Activated T-cell treated with anti-CD3 and anti-CD28 coated beads for 48 hours (primary cell): Measurements from ENCODE around the gene THOC1.
A peak's percentile ranks its signal among the peaks of the same experiment; 100 is the strongest.
"Not testable (repeated sequence)": the region's sequence is repeated elsewhere in the genome, so short reads cannot be mapped to it uniquely, and the experiment has no call there.

Experiments used
- DNase-seq: peaks from one replicate; pipeline ENCODE4 v3.0.0-alpha.2; 2020; ENCODE audit warnings: low read depth

The THOC1 gene

GRCh38 chr18:267688-268552 lies at the start of gene THOC1:
THOC1 (minus strand) TSS chr18:268047; CDS start chr18:268019, 28 bp downstream.
- DNase-seq = peak; percentile 95

DNA sequence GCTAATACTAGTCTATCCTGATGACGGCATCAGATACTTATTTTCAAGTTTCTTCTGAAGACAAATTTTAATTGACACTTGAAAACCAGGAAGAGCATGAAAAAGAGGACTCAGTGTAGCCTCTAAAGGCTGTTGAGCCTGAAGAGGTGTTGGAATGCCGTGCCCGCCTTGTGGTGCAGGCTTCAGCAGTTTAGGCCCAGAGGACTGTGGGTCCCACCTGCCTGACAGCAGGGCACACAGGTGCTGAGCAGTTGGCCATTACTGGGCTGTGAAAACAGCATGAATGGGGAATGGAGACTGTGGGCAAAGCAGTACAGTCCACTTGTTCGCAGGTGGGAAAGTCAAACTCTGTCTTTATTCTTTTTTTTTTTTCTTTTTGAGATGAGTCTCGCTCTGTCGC lies 49.8 kb upstream of the THOC1 start:
- DNase-seq = no peak

- no peak for DNase-seq
Measured at GRCh38 chr18:316393-316792, 48.5 kb upstream of the THOC1 start.

GRCh38 chr18:313931-314330 lies 46.1 kb upstream of the THOC1 start:
- no peak for DNase-seq

GRCh38 chr18:312415-312814 lies 44.6 kb upstream of the THOC1 start:
- DNase-seq = no peak

DNA sequence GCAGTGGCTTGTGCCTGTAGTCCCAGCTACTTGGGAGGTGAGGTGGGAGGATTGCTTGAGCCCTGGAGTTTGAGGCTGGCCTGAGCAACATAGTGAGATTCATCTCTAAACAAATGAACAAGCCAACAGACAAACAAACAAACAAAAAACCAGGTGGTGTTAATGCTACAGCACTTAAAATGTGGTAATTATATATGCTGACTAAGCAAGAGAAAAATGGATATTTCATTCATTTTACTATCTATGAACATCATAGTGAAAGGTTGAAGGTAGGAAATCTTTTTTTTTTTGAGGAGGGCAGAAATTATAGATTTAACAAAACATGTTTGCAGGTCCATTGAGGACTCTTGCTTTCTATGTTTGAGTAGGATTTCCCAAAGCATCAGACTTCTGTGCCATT lies 42.2 kb upstream of the THOC1 start:
- DNase-seq = no peak

DNA sequence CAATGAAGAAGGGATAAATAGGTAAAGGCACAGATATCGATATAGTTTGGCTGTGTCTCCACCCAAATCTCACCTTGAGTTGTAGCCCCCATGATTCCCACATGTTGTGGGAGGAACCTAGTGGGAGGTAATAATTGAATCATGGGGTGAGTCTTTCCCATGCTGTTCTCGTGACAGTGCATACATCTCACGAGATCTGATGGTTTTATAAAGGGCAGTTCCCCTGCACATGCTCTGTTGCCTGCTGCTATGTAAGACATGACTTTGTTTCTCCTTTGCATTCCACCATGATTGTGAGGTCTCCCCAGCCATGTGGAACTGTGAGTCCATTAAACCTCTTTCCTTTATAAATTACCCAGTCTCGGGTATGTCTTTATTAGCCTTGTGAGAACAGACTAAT lies 40.2 kb upstream of the THOC1 start:
- not testable (repeated sequence) for DNase-seq

DNA sequence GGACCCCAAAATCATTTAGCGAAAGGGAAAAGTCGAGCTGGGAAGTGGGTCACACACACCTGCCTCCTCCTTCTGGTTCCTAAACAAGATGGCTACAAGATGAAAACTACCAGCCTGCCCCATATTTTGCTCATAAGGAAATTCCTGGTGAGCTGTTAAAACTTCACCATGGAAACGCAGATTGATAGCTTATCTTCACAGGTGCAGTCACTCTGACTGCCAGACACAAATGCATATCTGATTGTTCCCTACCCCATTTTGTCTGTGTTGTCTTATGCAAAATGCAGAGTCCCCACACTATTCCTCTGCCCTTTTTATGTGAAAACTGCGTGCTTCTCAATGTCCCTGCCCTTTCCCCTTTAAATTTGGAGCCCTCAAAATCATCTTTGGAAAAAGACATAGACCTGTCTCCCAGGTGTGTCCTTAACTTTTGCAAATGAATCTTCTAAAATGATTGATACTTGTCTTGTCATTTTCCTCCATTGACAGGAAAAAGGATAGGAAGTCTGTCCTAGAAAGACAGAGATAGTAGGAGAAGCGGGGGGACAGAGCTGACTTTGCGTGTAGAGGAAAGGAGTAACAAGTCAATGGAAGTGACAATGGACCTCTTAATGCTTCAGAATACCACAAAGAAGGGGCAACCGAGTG lies 38.9 kb upstream of the THOC1 start:
- no peak for DNase-seq

GRCh38 chr18:305003-305501 lies 37.2 kb upstream of the THOC1 start:
- DNase-seq = no peak

- no peak for DNase-seq
Measured at GRCh38 chr18:303607-304006, 35.8 kb upstream of the THOC1 start.

DNA sequence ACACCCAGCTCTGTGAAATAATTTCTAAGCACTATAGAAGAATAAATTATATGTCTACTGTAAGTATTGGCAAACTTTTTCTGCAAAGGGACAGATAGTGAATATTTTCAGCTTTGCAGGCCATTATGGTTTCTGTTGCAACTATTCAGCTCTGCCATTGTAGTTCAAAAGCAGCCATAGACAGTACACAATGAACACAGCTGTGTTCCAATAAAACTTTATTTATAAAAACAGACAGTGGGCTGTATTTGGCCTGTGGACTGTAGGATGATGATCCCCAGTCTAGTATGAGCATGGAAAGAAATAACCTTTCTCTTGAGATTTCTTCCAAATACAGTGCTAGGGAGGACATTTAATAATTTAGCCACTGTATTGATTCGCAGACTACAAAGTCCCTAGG lies 35.2 kb upstream of the THOC1 start:
- no peak for DNase-seq

GRCh38 chr18:302097-302496 lies 34.2 kb upstream of the THOC1 start:
- DNase-seq = no peak

GRCh38 chr18:297936-298335 lies 30.1 kb upstream of the THOC1 start:
- no peak for DNase-seq

DNA sequence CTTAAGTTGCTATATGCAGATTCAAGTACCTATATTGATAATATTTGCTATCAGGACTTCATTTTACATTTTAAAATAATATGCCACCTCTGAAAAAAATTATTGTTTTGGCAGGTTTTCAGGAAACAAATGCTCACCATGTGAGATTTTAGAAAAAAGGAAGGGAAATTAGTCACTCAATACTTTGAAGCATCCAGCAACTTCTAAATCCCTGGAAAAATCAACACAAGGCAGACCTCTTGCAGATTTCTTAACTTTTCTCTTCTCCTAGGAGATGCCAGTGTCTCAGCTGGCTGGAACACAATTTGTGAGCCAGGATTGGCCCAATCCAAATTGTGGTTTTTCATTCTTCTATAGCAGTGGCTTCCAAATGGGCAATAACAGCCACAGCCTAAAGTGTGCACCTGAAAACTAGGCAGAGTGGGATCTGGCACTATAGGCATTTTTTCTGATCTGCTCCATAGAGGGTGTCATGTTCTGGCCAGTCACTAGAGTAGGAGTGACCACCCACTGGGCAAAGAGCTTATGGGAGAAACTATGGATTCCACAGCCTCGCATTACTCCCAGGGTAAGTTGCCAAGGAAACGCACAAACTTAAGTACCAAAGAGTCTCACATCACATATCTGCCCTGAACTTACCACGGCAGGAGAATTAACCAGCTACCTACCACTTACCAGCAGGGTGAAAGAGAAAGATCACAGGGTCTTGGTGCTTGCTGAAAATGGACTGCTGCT lies 28.1 kb upstream of the THOC1 start:
- no peak for DNase-seq

DNA sequence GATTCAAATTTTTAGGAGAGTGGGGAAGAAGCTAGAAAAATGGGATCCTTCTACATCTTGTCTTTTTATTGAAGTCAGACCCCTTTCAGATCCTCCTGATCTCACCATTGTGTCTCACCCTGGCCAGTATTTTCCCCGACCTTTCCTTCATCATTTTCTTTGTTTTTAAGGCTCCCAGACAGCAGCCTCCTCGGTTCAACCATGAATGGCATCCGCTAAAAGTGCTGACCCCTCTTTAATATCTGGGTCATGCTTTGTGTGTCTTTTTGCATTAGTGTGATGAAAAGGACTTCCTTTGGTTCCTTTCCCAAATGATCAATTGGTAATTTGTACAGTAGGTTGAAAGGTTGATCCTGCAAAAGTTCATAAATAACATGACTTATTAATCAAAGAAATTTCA lies 26.7 kb upstream of the THOC1 start:
- DNase-seq = no peak

- DNase-seq = no peak
Measured at GRCh38 chr18:293536-293935, 25.7 kb upstream of the THOC1 start.

GRCh38 chr18:292271-292670 lies 24.4 kb upstream of the THOC1 start:
- no peak for DNase-seq

DNA sequence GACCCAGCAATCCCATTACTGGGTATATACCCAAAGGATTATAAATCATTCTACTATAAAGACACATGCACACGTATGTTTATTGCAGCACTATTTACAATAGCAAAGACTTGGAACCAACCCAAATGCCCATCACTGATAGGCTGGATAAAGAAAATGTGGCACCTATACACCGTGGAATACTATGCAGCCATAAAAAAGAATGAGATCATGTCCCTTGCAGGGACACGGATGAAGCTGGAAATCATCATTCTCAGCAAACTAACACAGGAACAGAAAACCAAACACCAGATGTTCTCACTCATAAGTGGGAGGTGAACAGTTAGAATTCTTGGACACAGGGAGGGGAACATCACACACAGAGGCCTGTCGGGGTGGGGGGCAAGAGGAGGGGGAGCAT lies 22.1 kb upstream of the THOC1 start:
- not testable (repeated sequence) for DNase-seq

DNA sequence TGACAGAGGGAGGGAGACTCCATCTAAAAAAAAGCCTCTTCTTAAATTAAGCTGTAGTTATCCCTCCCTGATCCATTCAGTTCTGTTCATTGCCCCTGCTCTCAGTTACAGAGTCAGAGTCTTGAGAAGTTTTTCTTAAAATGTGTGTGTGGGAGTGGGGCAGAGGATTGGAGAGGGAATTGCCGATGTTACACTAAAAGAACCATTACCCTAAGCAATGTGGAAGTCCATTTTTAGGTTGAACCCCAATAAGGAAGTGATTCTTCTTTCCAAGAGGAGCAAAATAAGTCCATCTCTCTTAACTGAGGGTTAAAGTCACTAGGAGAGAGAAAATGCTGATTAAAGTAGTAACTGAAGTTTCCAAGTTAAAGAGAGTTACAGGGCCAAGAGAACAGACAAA lies 21.2 kb upstream of the THOC1 start:
- DNase-seq = no peak

DNA sequence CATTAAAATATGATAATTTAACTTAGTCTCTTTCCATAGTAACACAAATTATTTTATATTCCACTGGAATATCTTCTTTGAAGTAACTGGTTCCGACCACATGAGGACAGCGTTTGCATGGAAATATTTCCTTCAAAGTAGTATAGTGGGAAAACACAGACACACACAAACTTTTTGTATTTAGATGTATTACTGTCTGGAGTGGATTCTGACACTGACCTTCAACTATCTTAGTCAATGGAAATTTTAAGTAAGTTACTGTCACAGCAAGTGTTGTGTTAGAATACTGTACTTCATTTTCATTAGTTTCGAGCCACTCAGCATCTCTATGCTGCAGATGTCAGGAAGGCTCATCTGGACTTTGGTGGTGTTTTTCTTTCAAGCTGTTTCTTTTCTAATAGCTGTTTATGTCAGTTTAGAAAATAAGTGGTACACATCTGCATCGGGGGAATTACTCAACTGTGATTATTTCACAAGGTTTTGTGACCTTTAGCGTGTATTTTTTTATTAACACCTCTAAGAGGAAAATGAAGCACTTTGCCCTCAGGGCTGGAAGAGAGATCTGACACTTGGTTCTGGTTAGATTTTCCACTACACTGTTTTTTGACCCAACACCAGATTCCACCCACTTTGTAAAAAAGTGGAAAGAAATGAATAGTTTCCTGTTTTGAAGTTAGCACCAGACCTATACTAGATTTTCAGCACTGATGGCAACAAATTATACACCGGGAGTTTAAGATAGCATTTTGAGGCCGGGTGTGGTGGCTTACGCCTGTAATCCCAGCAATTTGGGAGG lies 18.9 kb upstream of the THOC1 start:
- DNase-seq = no peak

DNA sequence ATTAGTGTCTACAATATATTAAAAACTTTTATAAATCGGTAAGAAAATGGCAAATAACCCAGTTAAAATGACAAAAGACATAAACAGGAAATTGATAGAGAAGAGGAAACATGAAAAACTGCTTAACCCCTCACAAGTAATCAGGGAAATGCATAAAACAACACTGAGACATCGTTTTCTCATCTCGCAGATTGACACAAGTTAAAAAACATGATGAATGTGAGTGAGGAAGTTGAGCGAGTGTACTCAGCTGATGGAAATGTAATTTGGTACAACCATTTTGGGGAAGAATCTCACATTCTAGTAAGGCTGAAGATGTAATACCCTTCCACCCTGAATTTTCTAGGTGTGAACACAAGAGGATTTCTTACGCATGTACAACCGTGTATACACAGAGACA lies 18.0 kb upstream of the THOC1 start:
- DNase-seq = no peak

DNA sequence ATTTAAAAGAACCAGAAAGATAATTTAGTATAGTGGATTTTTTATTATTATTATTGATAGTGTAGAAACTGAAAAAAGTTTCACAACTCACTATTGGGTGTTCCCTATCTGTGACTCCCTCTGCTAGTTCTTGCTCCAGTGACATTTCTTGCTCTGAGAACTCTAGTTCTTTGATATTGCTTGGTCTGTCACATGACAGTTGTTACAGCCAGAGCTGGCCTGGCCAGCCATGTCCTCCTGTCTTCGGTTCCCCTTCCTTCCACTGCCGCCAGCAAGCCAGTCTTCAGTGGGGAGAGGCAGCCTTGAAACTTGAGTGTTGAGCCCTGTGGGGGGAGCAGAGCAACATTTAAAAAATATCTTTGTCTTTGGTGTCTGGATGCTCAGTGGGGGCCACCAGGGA lies 7.6 kb upstream of the THOC1 start:
- DNase-seq = no peak
